GM19238 (cell line): Measurements from ENCODE around the gene KCNMA1.

ENCODE experiments used
- DNase-seq: peaks from one replicate; pipeline ENCODE4 v3.0.0; 2011; ENCODE audit warnings: low spot score; ENCODE audit not compliant: insufficient read length

Gene KCNMA1

GRCh38 chr10:77251297-77252013, 386.2 kb downstream of the KCNMA1 start:
- no peak for DNase-seq

GRCh38 chr10:77249901-77250459, 387.6 kb downstream of the KCNMA1 start:
- no peak for DNase-seq

- DNase-seq = no peak
Observed at GRCh38 chr10:77248104-77248790, 389.4 kb downstream of the KCNMA1 start.

- DNase-seq = no peak
Observed at GRCh38 chr10:77247031-77247990, 390.3 kb downstream of the KCNMA1 start.

GRCh38 chr10:77245953-77246352, 391.7 kb downstream of the KCNMA1 start:
- DNase-seq = no peak

- no peak for DNase-seq
Observed at GRCh38 chr10:77244746-77245145, 392.9 kb downstream of the KCNMA1 start.

- DNase-seq = no peak
Observed at GRCh38 chr10:77244286-77244685, 393.3 kb downstream of the KCNMA1 start.

- no peak for DNase-seq
Observed at GRCh38 chr10:77241350-77241725, 396.3 kb downstream of the KCNMA1 start.

GRCh38 chr10:77240706-77241349, 396.8 kb downstream of the KCNMA1 start:
- DNase-seq = no peak

- no peak for DNase-seq
Observed at GRCh38 chr10:77240041-77240652, 397.5 kb downstream of the KCNMA1 start.

- no peak for DNase-seq
Observed at GRCh38 chr10:77237120-77237519, 400.5 kb downstream of the KCNMA1 start.

GRCh38 chr10:77236700-77237099, 400.9 kb downstream of the KCNMA1 start:
- DNase-seq = no peak

- DNase-seq = no peak
Observed at GRCh38 chr10:77236029-77236428, 401.6 kb downstream of the KCNMA1 start.

GRCh38 chr10:77234599-77234998, 403.0 kb downstream of the KCNMA1 start:
- DNase-seq = no peak

GRCh38 chr10:77233466-77233865, 404.1 kb downstream of the KCNMA1 start:
- no peak for DNase-seq

- DNase-seq = no peak
Observed at GRCh38 chr10:77231884-77232610, 405.6 kb downstream of the KCNMA1 start.

- DNase-seq = no peak
Observed at GRCh38 chr10:77231375-77231774, 406.2 kb downstream of the KCNMA1 start.

GRCh38 chr10:77230194-77230593, 407.4 kb downstream of the KCNMA1 start:
- no peak for DNase-seq

GRCh38 chr10:77229704-77230103, 407.9 kb downstream of the KCNMA1 start:
- DNase-seq = no peak

GRCh38 chr10:77228559-77228958, 409.0 kb downstream of the KCNMA1 start:
- no peak for DNase-seq
